CD4-positive, alpha-beta T cell (primary cell): ENCODE data around the gene PRDM1. TPM values are rescaled to one million over a fixed set of nuclear protein-coding genes. Genes with fewer than 3 reads are reported as not detected.

Experiments used
- ATAC-seq: fragments of 200-7000 bp; cut with Tn5 transposase; one replicate; pipeline ENCODE4 v1.10.0; 2022; ENCODE audit warnings: mild to moderate bottlenecking; ENCODE audit not compliant: poor library complexity
- CTCF ChIA-PET: fragments of 350-600 bp; sonication (Branson Sonifier 250); formaldehyde crosslinking; loops from one replicate; lab custom pipeline; 2021; ENCODE audit warnings: antibody characterized with exemption, inconsistent platforms; lab: Charles Lee
- POLR2A ChIA-PET: fragments of 350-600 bp; sonication (Branson Sonifier 250); formaldehyde crosslinking; loops from one replicate; lab custom pipeline; 2021; ENCODE audit warnings: antibody characterized with exemption, inconsistent platforms; lab: Charles Lee
- DNase-seq, 14 experiments: peaks; one replicate each; pipeline ENCODE4 v3.0.0-alpha.2; 2013 to 2020; ENCODE audit warnings: mixed read lengths in 2 of 14
- H3K27ac ChIP-seq, 2 donors: one replicate each; pipeline versions ENCODE4 v1.5.1 to v1.7.0; 2013; ENCODE audit warnings: low read length in 2 of 2, low read depth in 1 of 2, mild to moderate bottlenecking in 1 of 2
- H3K27me3 ChIP-seq, 2 experiments: 1 replicate in 1 of 2; 2 replicates in 1 of 2; pipeline versions ENCODE4 v1.6.1 to v1.7.0; 2013; ENCODE audit warnings: low read length in 2 of 2, control low read depth in 1 of 2, mild to moderate bottlenecking in 1 of 2, moderate library complexity in 1 of 2; ENCODE audit not compliant: insufficient read depth in 2 of 2, control insufficient read depth in 1 of 2
- H3K36me3 ChIP-seq: one replicate; pipeline ENCODE4 v1.6.1; 2013; ENCODE audit warnings: low read length, control low read depth; ENCODE audit not compliant: insufficient read depth
- H3K4me1 ChIP-seq: one replicate; pipeline ENCODE4 v1.6.1; 2013; ENCODE audit warnings: low read length, control low read depth; ENCODE audit not compliant: insufficient read depth
- H3K4me3 ChIP-seq: one replicate; pipeline ENCODE4 v1.5.1; 2013; ENCODE audit warnings: mild to moderate bottlenecking, low read length, moderate library complexity
- H3K9me3 ChIP-seq, 2 experiments: 1 replicate in 1 of 2; 2 replicates in 1 of 2; pipeline versions ENCODE4 v1.6.1 to v1.7.0; 2013; ENCODE audit warnings: low read length in 2 of 2, mild to moderate bottlenecking in 2 of 2, control low read depth in 1 of 2, moderate library complexity in 1 of 2; ENCODE audit not compliant: control insufficient read depth in 1 of 2, insufficient read depth in 1 of 2
- H3K27ac Mint-ChIP-seq: one replicate; pipeline ENCODE4 v1.8.0; 2020; ENCODE audit warnings: mixed read lengths
- H3K27me3 Mint-ChIP-seq: one replicate; pipeline ENCODE4 v1.8.0; 2021; ENCODE audit warnings: mixed read lengths
- H3K36me3 Mint-ChIP-seq: one replicate; pipeline ENCODE4 v1.8.0; 2021; ENCODE audit warnings: low read depth, mixed read lengths
- H3K4me1 Mint-ChIP-seq: one replicate; pipeline ENCODE4 v1.8.0; 2021; ENCODE audit warnings: low read depth, mixed read lengths
- H3K4me3 Mint-ChIP-seq: one replicate; pipeline ENCODE4 v1.8.0; 2020; ENCODE audit warnings: mild to moderate bottlenecking, mixed read lengths
- H3K9me3 Mint-ChIP-seq: one replicate; pipeline ENCODE4 v1.8.0; 2020; ENCODE audit warnings: mixed read lengths
- CTCF ChIP-seq: fragments of 200-600 bp; IDR thresholded peaks from one replicate; pipeline ENCODE4 v1.8.0; 2022; ENCODE audit warnings: antibody characterized with exemption, mild to moderate bottlenecking
- intact Hi-C, 2 experiments: fragments of 100-400 bp; cut with DNase I in 1 of 2; cut with micrococcal nuclease in 1 of 2; formaldehyde crosslinking; loops; one replicate each; pipeline versions ENCODE4 v1.15.1 to v1.9.0; 2023 to 2025; cut with DNase I, micrococcal nuclease
- total RNA-seq, 174 experiments: library from RNA in 2 of 174; stranded (reverse) in 2 of 174; gene quantifications; one replicate each; pipeline ENCODE4 v1.2.3 and lab custom pipeline; 2021 to 2026

PRDM1 gene
- total RNA-seq, 2 experiments from 2014 or later, result 69.9 to 83.4 TPM

- Mint-ChIP-seq H3K27ac (peak overlapping the region; percentile 80), H3K4me3 (peak overlapping the region; percentile 64), H3K36me3 (peaks cover 3% of the 10 kb centered on the region), H3K9me3 (no peaks in the 10 kb centered on the region), H3K4me1 (peaks cover 85% of the 10 kb centered on the region), H3K27me3 (peaks cover 5% of the 10 kb centered on the region)
- Histone ChIP-seq H3K27me3 (no peaks in the 10 kb centered on the region), H3K9me3 (no peaks in the 10 kb centered on the region), H3K4me3 (peak overlapping the region; percentile 28), H3K36me3 (peaks cover 6% of the 10 kb centered on the region), H3K4me1 (peaks cover 70% of the 10 kb centered on the region), H3K27ac (no peak overlapping the region)
- CTCF ChIA-PET, result no interaction called here
- DNase-seq, result peak in 4 of 14 experiments; percentile 45 to 65 (median 60)
- no peak for TF ChIP-seq CTCF
- intact Hi-C loops, result no loop called here
- no peak for ATAC-seq
- POLR2A ChIA-PET, result interaction anchor here (1.0 to 8.4 kb wide), 3 partner anchors 16 to 124 kb away, joined by 3 to 92 read pairs (median 4); no protein-coding TSS in a partner anchor
Measured at GRCh38 chr6:106114492-106114891, 28.4 kb downstream of the PRDM1 start.

- no peaks in the 10 kb centered on the region for H3K27me3 ChIP-seq
- peaks cover under 1% of the 10 kb centered on the region for H3K36me3 ChIP-seq
- Mint-ChIP-seq H3K9me3 (no peaks in the 10 kb centered on the region), H3K36me3 (no peaks in the 10 kb centered on the region), H3K4me3 (peak overlapping the region; percentile 4), H3K4me1 (peaks cover 89% of the 10 kb centered on the region), H3K27me3 (peaks cover 5% of the 10 kb centered on the region), H3K27ac (no peak overlapping the region)
- no peak for DNase-seq
- TF ChIP-seq CTCF, result no peak
- H3K4me3 ChIP-seq, result peak overlapping the region; percentile 28
- peaks cover 70% of the 10 kb centered on the region for H3K4me1 ChIP-seq
- H3K9me3 ChIP-seq, result no peaks in the 10 kb centered on the region
- POLR2A ChIA-PET, result interaction anchor here (0.6 to 8.4 kb wide), 3 partner anchors 16 to 96 kb away, joined by 3 to 92 read pairs (median 3); no protein-coding TSS in a partner anchor
- intact Hi-C loops, result no loop called here
- H3K27ac ChIP-seq, result no peak overlapping the region
- no peak for ATAC-seq
- CTCF ChIA-PET, result no interaction called here
Measured at GRCh38 chr6:106115286-106115685, 29.1 kb downstream of the PRDM1 start.

GRCh38 chr6:106116125-106116832 lies 30.1 kb downstream of the PRDM1 start:
- ChIA-PET CTCF (interaction anchor here (1.9 to 2.0 kb wide), 2 partner anchors 107 to 123 kb away, joined by 4 to 6 read pairs; no protein-coding TSS in a partner anchor), POLR2A (interaction anchor here (0.6 to 8.4 kb wide), 8 partner anchors 13 to 123 kb away, joined by 3 to 92 read pairs (median 6); no protein-coding TSS in a partner anchor)
- intact Hi-C loops, result loop anchor here in 1 of 2 experiments (2.0 kb wide), 1 partner anchor 123 kb away; no protein-coding TSS in a partner anchor
- H3K9me3 Mint-ChIP-seq, result no peaks in the 10 kb centered on the region
- Histone ChIP-seq H3K27ac (no peak overlapping the region), H3K4me3 (no peak overlapping the region), H3K4me1 (peaks cover 70% of the 10 kb centered on the region), H3K27me3 (no peaks in the 10 kb centered on the region), H3K9me3 (no peaks in the 10 kb centered on the region), H3K36me3 (no peaks in the 10 kb centered on the region)
- H3K27ac Mint-ChIP-seq, result peak overlapping the region; percentile 63
- peaks cover 82% of the 10 kb centered on the region for H3K4me1 Mint-ChIP-seq
- H3K36me3 Mint-ChIP-seq, result no peaks in the 10 kb centered on the region
- H3K27me3 Mint-ChIP-seq, result peaks cover 5% of the 10 kb centered on the region
- TF ChIP-seq CTCF, result no peak
- ATAC-seq, result no peak
- no peak overlapping the region for H3K4me3 Mint-ChIP-seq
- DNase-seq, result peak in 1 of 14 experiments; percentile 50
